Endothelial cell (in vitro differentiated cells): Measurements from ENCODE around the gene PLCG2. TPM values are rescaled to one million over a fixed set of nuclear protein-coding genes. Genes with fewer than 3 reads are reported as not detected.
"Not testable (repeated sequence)": the region's sequence is repeated elsewhere in the genome, so short reads cannot be mapped to it uniquely, and the experiment has no call there.

Experiments
- DNase-seq: peaks from one replicate; pipeline ENCODE4 v3.0.0; 2021; ENCODE audit warnings: low spot score
- H3K27ac Mint-ChIP-seq: one replicate; pipeline ENCODE4 v1.8.0; 2021; ENCODE audit warnings: mixed read lengths, inconsistent platforms; ENCODE audit not compliant: unreplicated experiment
- H3K27me3 Mint-ChIP-seq: one replicate; pipeline ENCODE4 v1.8.0; 2021; ENCODE audit warnings: mild to moderate bottlenecking, moderate library complexity, mixed read lengths, inconsistent platforms; ENCODE audit not compliant: unreplicated experiment
- H3K36me3 Mint-ChIP-seq: one replicate; pipeline ENCODE4 v1.8.0; 2021; ENCODE audit warnings: mild to moderate bottlenecking, low read depth, mixed read lengths, inconsistent platforms; ENCODE audit not compliant: unreplicated experiment
- H3K4me1 Mint-ChIP-seq: one replicate; pipeline ENCODE4 v1.8.0; 2021; ENCODE audit warnings: mild to moderate bottlenecking, mixed read lengths, inconsistent platforms; ENCODE audit not compliant: unreplicated experiment
- H3K4me3 Mint-ChIP-seq: one replicate; pipeline ENCODE4 v1.8.0; 2021; ENCODE audit warnings: mild to moderate bottlenecking, mixed read lengths, inconsistent platforms; ENCODE audit not compliant: unreplicated experiment
- H3K9me3 Mint-ChIP-seq: one replicate; pipeline ENCODE4 v1.8.0; 2021; ENCODE audit warnings: mixed read lengths, inconsistent platforms; ENCODE audit not compliant: unreplicated experiment
- CTCF ChIP-seq: fragments of 200-600 bp; sonication (generic); IDR thresholded peaks from one replicate; pipeline ENCODE4 v1.5.0; 2021; ENCODE audit warnings: antibody characterized with exemption; ENCODE audit not compliant: unreplicated experiment
- total RNA-seq: library from RNA; stranded (reverse); fragmentation: NEBNext Ultra II Directional; extraction: Animal tissue kit (Norgen Biotek cat#: 25700); gene quantifications from one replicate; pipeline ENCODE4 v1.2.1, GENCODE V29; 2021; ENCODE audit not compliant: unreplicated experiment

PLCG2 gene
- total RNA-seq, 1 donor from 2014 or later: 103 TPM

DNA sequence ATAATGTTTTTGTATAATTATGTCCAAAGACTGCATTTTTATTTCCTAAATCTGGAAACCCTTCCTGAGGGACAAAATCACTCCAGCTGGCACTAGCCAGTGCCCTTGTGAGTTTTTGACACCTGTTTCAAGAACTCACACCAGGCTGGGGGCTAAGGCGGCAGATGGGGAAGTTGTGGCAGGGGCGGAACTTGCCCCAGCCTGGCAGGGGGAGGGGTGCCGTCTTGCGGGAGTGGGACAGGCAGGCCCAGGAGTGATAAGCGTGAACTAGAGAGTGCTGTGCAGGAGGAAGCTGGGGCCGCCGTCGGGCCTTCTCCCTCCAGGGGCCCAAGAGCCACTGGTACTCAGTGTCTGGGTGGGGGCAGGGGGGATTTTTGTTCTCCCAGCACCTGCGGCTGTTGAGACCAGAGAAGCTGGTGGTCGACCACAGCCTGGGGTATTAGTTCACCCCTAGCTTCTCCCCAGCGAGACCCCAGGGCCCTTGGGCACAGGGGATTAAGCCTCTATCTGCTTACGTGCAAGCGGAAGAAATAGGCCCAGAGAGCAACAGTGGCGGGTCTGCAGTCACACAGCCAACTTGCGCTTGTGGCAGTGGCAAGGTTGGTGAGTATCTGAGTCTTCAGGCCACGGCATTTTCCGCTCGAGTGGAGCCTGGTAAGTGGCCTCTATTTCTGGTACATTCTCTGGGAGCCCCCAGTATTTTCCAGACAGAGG is 40.2 kb upstream of the PLCG2 start:
- TF ChIP-seq CTCF: no peak
- Mint-ChIP-seq H3K36me3 (no peaks in the 10 kb centered on the region), H3K27me3 (no peaks in the 10 kb centered on the region), H3K4me1 (peaks cover 13% of the 10 kb centered on the region), H3K4me3 (no peak overlapping the region), H3K9me3 (no peaks in the 10 kb centered on the region), H3K27ac (no peak overlapping the region)
- DNase-seq: no peak

DNA sequence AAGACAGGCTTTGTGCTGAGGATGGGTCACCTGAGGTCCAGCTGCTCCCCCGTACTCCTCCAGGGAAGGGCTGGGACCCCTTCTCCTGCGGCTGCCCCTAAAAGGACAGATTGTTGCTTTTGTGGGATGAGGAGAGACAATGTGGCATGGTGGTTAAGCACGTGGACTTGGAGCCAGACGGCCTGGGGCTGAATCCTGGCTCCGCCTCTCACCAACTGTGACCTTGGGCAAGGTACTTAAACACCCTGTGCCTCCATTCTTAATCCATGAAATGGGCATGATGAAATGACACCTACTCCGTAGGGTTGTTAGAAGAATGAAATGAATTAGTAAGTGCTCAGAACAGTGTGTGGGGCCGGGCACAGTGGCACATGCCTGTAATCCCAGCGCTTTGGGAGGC is 39.6 kb upstream of the PLCG2 start:
- Mint-ChIP-seq H3K4me3 (no peak overlapping the region), H3K27me3 (no peaks in the 10 kb centered on the region), H3K9me3 (no peaks in the 10 kb centered on the region), H3K4me1 (peaks cover 13% of the 10 kb centered on the region), H3K27ac (no peak overlapping the region), H3K36me3 (no peaks in the 10 kb centered on the region)
- TF ChIP-seq CTCF: no peak
- DNase-seq: no peak

DNA sequence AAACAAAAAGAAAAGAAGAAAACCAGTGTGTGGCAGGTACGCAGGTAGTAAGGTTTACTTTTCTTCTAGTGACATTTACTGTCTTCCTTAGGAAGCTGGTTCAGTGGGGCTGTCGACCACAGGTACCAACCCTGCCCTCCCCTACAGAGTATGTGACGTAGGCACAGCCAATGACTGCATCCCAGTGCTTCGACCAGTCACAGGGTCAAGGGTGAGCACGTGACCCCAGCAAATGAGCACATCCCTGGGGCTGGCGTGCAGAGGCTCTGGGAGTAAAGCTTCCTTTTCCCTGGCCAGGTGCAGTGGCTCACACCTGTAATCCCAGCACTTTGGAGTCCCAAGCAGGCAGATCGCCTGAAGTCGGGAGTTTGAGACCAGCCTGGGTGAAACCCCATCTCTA is 38.9 kb upstream of the PLCG2 start:
- Mint-ChIP-seq H3K9me3 (no peaks in the 10 kb centered on the region), H3K27me3 (no peaks in the 10 kb centered on the region), H3K27ac (no peak overlapping the region), H3K36me3 (no peaks in the 10 kb centered on the region), H3K4me3 (no peak overlapping the region), H3K4me1 (peaks cover 13% of the 10 kb centered on the region)
- DNase-seq: no peak
- TF ChIP-seq CTCF: no peak

DNA sequence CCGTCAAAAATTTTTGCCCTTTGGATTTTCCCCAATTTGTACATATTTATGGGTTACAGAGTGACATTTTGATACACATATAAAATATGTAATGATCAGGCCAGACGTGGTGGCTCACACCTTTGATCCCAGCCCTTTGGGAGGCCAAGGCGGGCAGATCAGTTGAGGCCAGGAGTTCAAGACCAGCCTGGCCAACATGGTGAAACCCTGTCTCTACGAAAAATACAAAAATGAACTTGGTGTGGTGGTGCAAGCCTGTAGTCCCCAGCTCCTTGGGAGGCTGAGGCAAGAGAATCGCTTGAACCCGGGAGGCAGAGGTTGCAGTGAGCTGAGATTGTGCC is 37.7 kb upstream of the PLCG2 start:
- not testable (repeated sequence) for DNase-seq, H3K27ac Mint-ChIP-seq, H3K4me3 Mint-ChIP-seq, H3K27me3 Mint-ChIP-seq, H3K36me3 Mint-ChIP-seq, H3K9me3 Mint-ChIP-seq
- peaks cover 17% of the 10 kb centered on the region for H3K4me1 Mint-ChIP-seq

DNA sequence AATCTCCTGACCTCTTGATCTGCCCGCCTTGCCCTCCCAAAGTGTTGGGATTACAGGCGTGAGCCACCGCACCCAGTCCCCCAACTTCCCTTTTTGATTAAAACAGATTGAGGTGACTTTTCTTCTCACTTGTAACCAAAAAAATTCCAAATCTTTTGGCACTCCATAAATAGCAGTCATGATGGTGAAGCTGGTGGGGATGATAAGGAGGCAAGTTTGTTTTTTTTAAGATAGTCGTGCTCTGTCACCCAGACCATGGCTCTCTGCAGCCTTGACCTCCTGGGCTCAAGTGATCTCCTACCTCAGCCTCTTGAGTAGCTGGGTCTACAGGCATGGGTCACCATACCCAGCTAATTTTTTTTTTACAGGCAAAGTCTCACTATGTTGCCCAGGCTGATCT is 34.7 kb upstream of the PLCG2 start:
- Mint-ChIP-seq H3K9me3 (no peaks in the 10 kb centered on the region), H3K27me3 (no peaks in the 10 kb centered on the region), H3K4me3 (no peak overlapping the region), H3K27ac (no peak overlapping the region), H3K4me1 (peaks cover 15% of the 10 kb centered on the region), H3K36me3 (no peaks in the 10 kb centered on the region)
- DNase-seq: no peak
- TF ChIP-seq CTCF: no peak

DNA sequence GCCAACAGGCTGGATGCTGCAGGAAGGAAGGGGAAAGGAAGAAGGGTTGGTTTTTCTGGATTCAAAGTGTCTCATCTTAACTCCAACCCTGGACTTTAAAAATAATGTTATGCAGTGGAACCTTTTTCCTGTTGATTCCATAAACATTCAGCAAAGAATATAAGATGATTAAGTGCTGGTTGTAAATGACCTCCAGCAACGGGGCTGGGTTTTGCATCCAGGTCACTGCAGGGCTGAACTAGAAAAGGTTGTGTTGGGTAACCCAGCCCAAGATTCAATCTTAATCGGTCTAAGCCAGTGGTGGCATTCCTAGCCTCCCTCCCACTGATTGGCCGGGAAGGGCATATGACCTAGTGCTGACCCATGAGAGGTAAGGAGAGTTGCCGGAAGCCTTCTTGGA is 34.2 kb upstream of the PLCG2 start:
- Mint-ChIP-seq H3K27ac (no peak overlapping the region), H3K4me3 (no peak overlapping the region), H3K36me3 (no peaks in the 10 kb centered on the region), H3K9me3 (no peaks in the 10 kb centered on the region), H3K4me1 (peaks cover 20% of the 10 kb centered on the region), H3K27me3 (no peaks in the 10 kb centered on the region)
- no peak for DNase-seq
- TF ChIP-seq CTCF: no peak
